GM12865 (cell line): ENCODE results near the gene EFHC2.

Source experiments
- DNase-seq: peaks from one replicate; pipeline ENCODE4 v3.0.0; 2010; ENCODE audit warnings: low read depth
- H3K4me3 ChIP-seq: 2 replicates; pipeline ENCODE4 v1.5.1; 2011; ENCODE audit warnings: mild to moderate bottlenecking, low read depth, low read length, control low read depth
- TF ChIP-seq, protein P1 (sequence below): IDR thresholded peaks from 2 replicates; pipeline ENCODE4 v1.5.1; 2011; ENCODE audit warnings: low read length, control low read depth, low read depth, inconsistent platforms; ENCODE audit not compliant: insufficient read depth; ENCODE audit errors: missing control alignments

Gene EFHC2

DNA sequence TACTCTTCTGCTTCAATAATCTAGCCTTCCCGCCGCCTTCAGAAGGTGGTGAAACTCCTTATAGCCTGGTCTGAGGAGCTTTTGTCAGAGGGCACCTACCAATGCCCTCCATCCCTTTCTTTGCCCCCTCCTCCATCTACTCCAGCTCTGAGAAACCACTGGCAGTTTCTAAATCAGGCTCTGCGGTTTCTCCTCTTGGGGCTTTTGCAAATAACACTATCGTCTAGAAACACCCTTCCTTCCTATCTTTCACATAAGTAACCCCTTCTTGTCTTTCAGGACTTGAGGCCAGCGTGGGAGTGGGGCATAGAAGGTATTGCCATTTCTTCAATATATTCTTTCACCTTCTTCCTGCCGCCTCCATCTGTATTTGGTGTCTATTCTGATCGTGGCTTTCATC is 1.2 kb upstream of the EFHC2 start:
- DNase-seq, result peak; percentile 0
- no peak overlapping the region for H3K4me3 ChIP-seq
- TF ChIP-seq, protein P1, sequence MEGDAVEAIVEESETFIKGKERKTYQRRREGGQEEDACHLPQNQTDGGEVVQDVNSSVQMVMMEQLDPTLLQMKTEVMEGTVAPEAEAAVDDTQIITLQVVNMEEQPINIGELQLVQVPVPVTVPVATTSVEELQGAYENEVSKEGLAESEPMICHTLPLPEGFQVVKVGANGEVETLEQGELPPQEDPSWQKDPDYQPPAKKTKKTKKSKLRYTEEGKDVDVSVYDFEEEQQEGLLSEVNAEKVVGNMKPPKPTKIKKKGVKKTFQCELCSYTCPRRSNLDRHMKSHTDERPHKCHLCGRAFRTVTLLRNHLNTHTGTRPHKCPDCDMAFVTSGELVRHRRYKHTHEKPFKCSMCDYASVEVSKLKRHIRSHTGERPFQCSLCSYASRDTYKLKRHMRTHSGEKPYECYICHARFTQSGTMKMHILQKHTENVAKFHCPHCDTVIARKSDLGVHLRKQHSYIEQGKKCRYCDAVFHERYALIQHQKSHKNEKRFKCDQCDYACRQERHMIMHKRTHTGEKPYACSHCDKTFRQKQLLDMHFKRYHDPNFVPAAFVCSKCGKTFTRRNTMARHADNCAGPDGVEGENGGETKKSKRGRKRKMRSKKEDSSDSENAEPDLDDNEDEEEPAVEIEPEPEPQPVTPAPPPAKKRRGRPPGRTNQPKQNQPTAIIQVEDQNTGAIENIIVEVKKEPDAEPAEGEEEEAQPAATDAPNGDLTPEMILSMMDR, result no peak

DNA sequence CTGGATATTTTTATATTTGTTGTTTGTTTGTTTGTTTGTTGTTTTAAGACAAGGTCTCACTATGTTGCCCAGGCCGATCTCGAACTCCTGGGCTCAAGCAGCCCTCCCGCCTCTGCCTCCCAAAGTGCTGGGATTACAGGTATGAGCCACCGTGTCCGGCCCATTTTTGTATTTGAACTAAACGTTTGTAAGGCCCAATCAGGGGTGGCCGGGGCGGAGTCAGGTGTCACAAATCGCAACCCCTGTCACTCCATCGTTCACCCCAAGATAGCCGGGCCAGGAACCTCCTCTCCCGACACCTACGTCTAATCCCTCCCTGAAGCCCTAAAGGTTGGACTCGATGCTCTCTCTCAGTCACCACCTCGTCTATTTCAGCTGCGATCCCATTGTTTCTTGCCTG is 722 bp upstream of the EFHC2 start:
- TF ChIP-seq, protein P1, result no peak
- DNase-seq, result peak; percentile 19
- peak overlapping the region; percentile 16; the same call in 1 of the 2 replicates for H3K4me3 ChIP-seq

- no peak for DNase-seq
- TF ChIP-seq, protein P1, result no peak
- no peak overlapping the region for H3K4me3 ChIP-seq
Observed at GRCh38 chrX:44342866-44343265, 606 bp downstream of the EFHC2 start.

GRCh38 chrX:44338361-44338760 is 5.1 kb downstream of the EFHC2 start:
- H3K4me3 ChIP-seq, result no peak overlapping the region
- no peak for DNase-seq
- TF ChIP-seq, protein P1, result no peak

DNA sequence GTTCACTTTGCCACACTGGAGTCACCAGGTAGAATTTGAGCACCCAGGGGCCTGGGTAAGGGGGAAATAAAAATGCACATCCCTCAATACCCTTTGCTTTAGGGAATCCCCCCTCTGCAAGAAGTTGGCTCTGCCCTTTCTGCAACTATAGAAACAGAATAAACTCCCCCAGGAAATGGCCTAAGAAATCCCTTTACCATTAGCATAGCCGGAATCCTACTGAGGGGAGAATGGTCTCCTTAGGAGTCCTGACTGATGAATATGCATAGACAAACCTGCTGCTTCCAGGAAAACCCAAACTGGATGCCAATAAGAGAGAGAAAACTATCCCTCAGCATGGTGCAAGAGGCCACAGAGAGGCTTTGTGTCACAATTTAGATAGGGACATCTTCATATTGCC is 11.0 kb downstream of the EFHC2 start:
- DNase-seq, result no peak
- H3K4me3 ChIP-seq, result no peak overlapping the region
- TF ChIP-seq, protein P1, result no peak

DNA sequence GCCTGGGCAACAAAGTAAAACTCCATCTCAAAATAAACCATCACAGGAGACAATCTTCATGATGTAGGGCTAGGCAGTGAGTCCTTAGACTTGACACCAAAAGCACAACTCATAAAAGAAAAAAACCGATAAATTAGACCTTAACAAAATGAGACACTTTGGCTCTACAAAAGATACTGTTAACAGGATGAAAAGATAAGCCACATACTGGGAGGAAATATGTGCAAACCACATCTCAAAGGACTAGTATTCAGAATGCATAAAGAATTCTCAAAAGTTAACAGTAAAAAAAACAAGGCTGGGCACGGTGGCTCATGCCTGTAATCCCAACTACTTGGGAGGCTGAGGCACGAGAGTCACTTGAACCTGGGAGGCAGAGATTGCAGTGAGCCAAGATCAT is 13.2 kb downstream of the EFHC2 start:
- no peak overlapping the region for H3K4me3 ChIP-seq
- DNase-seq, result no peak
- TF ChIP-seq, protein P1, result no peak

DNA sequence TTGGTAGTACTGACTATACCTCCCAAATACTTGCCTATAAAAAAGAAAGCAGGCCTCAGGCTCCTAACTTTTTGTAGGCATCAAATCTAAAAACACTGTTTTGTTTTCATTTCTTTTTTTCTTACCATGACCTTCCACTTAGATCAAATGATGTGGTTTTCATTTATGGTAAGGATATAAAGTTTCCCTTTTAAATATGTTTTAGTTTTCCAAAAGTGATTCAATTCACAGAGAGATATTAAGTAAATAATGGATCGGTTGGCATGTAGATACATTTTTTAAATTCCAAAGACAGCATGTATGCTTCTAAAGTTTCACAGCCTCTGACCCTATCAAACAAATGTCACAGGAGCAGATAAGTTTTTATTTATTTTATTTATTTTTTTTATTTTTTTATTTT is 23.9 kb downstream of the EFHC2 start:
- DNase-seq, result no peak
- TF ChIP-seq, protein P1, result no peak
- no peak overlapping the region for H3K4me3 ChIP-seq
